Stomach (tissue), 4 donors: ENCODE measurements around the gene AKAP7.
"Not testable (repeated sequence)": the region's sequence is repeated elsewhere in the genome, so short reads cannot be mapped to it uniquely, and the experiment has no call there.

Experiments
- EP300 ChIP-seq: sonication (generic); formaldehyde crosslinking; IDR thresholded peaks from one replicate; pipeline ENCODE4 v1.6.1; 2017; ENCODE audit warnings: antibody characterized with exemption
- POLR2AphosphoS5 ChIP-seq, 3 donors: sonication (generic); formaldehyde crosslinking; IDR thresholded peaks; one replicate each; pipeline ENCODE4 v1.6.1; 2016; ENCODE audit warnings: antibody characterized with exemption in 3 of 3
- TF ChIP-seq, protein P1 (sequence below), 7 experiments: fragments of 450-650 bp in 4 of 7; fragments of 200-600 bp in 3 of 7; sonication (generic) in 3 of 7; IDR thresholded peaks; one replicate each; pipeline ENCODE4 v1.5.1; 2016 to 2019; ENCODE audit warnings: antibody characterized with exemption in 7 of 7, control low read depth in 2 of 7, mild to moderate bottlenecking in 1 of 7

DNA sequence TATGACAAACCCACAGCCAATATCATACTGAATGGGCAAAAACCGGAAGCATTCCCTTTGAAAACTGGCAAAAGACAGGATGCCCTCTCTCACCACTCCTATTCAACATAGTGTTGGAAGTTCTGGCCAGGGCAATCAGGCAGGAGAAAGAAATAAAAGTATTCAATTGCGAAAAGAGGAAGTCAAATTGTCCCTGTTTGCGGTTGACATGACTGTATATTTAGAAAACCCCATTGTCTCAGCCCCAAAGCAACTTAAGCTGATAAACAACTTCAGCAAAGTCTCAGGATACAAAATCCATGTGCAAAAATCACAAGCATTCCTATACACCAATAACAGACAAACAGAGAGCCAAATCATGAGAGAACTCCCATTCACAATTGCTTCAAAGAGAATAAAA is 44.9 kb upstream of the AKAP7 start:
- TF ChIP-seq POLR2AphosphoS5 (IDR thresholded peaks at IDR 0.05); EP300: not testable (repeated sequence)
- TF ChIP-seq, protein P1, sequence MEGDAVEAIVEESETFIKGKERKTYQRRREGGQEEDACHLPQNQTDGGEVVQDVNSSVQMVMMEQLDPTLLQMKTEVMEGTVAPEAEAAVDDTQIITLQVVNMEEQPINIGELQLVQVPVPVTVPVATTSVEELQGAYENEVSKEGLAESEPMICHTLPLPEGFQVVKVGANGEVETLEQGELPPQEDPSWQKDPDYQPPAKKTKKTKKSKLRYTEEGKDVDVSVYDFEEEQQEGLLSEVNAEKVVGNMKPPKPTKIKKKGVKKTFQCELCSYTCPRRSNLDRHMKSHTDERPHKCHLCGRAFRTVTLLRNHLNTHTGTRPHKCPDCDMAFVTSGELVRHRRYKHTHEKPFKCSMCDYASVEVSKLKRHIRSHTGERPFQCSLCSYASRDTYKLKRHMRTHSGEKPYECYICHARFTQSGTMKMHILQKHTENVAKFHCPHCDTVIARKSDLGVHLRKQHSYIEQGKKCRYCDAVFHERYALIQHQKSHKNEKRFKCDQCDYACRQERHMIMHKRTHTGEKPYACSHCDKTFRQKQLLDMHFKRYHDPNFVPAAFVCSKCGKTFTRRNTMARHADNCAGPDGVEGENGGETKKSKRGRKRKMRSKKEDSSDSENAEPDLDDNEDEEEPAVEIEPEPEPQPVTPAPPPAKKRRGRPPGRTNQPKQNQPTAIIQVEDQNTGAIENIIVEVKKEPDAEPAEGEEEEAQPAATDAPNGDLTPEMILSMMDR (IDR thresholded peaks at IDR 0.05), result not testable (repeated sequence)
